Peyer's patch (tissue), 4 donors: ENCODE data around the gene FRMPD2. TPM values are rescaled to one million over a fixed set of nuclear protein-coding genes. Genes with fewer than 3 reads are reported as not detected.

ENCODE experiments used
- DNase-seq, 3 donors: peaks; one replicate each; pipeline ENCODE4 v3.0.0-alpha.2; 2017 to 2019
- H3K27ac ChIP-seq, 4 donors: fragments of 200-600 bp; sonication (generic); one replicate each; pipeline ENCODE4 v1.5.1; 2016 to 2019
- H3K27me3 ChIP-seq, 2 donors: fragments of 200-600 bp; sonication (generic); one replicate each; pipeline ENCODE4 v1.5.1; 2019
- H3K36me3 ChIP-seq, 3 donors: fragments of 200-600 bp; sonication (generic); one replicate each; pipeline ENCODE4 v1.5.1; 2016 to 2019
- H3K4me1 ChIP-seq, 4 donors: fragments of 200-600 bp; sonication (generic); one replicate each; pipeline ENCODE4 v1.5.1; 2016 to 2019
- H3K4me3 ChIP-seq, 4 donors: fragments of 200-600 bp; sonication (generic); 1 replicate in 3 of 4; 2 replicates in 1 of 4; pipeline ENCODE4 v1.5.1; 2016 to 2019; ENCODE audit warnings: mild to moderate bottlenecking in 1 of 4
- H3K9me3 ChIP-seq, 4 donors: fragments of 200-600 bp; sonication (generic); one replicate each; pipeline ENCODE4 v1.5.1; 2016 to 2019; ENCODE audit warnings: mild to moderate bottlenecking in 1 of 4
- POLR2A ChIP-seq, 2 donors: fragments of 450-650 bp; IDR thresholded peaks; one replicate each; pipeline ENCODE4 v1.5.1; 2017; ENCODE audit warnings: antibody characterized with exemption in 2 of 2, mild to moderate bottlenecking in 2 of 2, moderate library complexity in 2 of 2
- total RNA-seq, 4 donors: library from RNA; depleted of rRNA; stranded (reverse); fragments of >200 nt; gene quantifications; one replicate each; pipeline ENCODE4 v1.1.0, GENCODE V29; 2016
- TF ChIP-seq, protein P1 (sequence below), 6 experiments: fragments of 450-650 bp in 4 of 6; fragments of 200-600 bp in 2 of 6; sonication (generic) in 1 of 6; IDR thresholded peaks; one replicate each; pipeline ENCODE4 v1.5.1; 2017 to 2019; ENCODE audit warnings: antibody characterized with exemption in 6 of 6, mild to moderate bottlenecking in 3 of 6, moderate library complexity in 1 of 6

The FRMPD2 gene
- total RNA-seq, 4 donors from 2014 or later = not detected

DNA sequence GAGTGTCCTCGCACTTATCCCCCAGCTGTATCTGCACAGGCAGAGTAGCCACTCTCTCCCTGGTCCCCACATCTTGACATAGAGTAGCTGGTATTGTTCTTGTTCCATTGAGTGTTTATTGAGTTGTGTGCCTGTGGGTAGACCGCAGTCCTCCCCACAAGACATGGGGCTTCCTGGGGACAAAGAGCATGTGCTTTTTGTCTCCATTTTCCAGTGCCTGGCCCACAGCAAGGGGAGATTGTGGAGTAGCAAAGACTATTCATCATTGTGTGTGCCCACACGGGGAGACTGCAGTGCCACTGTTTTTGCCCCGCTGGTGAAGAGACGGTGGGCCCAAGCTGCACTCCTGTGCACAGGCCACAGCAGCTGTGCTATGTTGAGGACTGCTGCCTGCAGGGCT lies 63.5 kb downstream of the FRMPD2 start:
- Histone ChIP-seq H3K27ac (no peak overlapping the region), H3K4me1 (no peaks in the 10 kb centered on the region), H3K4me3 (no peak overlapping the region), H3K9me3 (no peaks in the 10 kb centered on the region), H3K36me3 (no peaks in the 10 kb centered on the region), H3K27me3 (no peaks in the 10 kb centered on the region)
- DNase-seq = no peak
- TF ChIP-seq POLR2A (IDR thresholded peaks at IDR 0.05) = no peak
- TF ChIP-seq, protein P1, sequence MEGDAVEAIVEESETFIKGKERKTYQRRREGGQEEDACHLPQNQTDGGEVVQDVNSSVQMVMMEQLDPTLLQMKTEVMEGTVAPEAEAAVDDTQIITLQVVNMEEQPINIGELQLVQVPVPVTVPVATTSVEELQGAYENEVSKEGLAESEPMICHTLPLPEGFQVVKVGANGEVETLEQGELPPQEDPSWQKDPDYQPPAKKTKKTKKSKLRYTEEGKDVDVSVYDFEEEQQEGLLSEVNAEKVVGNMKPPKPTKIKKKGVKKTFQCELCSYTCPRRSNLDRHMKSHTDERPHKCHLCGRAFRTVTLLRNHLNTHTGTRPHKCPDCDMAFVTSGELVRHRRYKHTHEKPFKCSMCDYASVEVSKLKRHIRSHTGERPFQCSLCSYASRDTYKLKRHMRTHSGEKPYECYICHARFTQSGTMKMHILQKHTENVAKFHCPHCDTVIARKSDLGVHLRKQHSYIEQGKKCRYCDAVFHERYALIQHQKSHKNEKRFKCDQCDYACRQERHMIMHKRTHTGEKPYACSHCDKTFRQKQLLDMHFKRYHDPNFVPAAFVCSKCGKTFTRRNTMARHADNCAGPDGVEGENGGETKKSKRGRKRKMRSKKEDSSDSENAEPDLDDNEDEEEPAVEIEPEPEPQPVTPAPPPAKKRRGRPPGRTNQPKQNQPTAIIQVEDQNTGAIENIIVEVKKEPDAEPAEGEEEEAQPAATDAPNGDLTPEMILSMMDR (IDR thresholded peaks at IDR 0.05) = no peak

DNA sequence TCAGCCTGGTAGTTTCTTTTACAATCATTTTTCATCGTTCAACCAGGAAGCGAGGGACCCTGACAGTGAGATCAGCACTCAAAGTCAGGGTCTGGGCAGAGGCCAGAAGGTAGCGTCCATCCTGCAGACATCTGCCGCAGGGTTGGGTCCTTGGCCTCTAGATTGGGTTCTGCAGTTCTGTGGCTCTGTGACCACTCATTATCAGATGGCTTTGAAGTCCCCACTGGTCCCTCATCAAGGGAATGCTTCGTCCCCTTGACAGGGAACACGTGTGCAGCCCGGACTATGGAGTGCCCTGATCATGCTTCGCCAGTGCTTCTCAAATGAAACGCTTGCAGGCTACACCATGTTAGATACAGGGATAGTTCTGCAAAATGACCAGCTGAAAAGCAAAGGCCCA lies 64.1 kb downstream of the FRMPD2 start:
- no peak for DNase-seq
- Histone ChIP-seq H3K9me3 (no peaks in the 10 kb centered on the region), H3K36me3 (no peaks in the 10 kb centered on the region), H3K27ac (no peak overlapping the region), H3K4me1 (no peaks in the 10 kb centered on the region), H3K27me3 (no peaks in the 10 kb centered on the region), H3K4me3 (no peak overlapping the region)
- TF ChIP-seq POLR2A (IDR thresholded peaks at IDR 0.05) = no peak

DNA sequence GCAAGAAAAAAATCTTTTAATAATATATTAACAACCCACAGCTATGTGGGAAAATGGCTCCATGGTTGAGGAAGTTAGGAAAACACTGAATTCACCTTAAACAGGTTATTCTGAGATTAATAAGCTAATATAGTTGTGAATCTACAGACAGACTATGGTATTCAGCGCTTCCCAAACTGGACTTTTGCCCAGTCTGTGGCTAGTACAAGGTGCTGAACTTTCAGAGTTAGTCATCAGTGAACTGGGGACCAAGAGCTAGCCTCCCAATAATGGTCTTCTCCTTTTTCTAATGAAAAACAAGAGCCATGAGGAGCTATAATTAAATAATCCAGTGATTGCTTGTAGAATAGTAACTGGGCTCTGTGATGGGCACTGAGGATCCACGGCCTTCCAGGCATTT lies 65.3 kb downstream of the FRMPD2 start:
- TF ChIP-seq, protein P1 (IDR thresholded peaks at IDR 0.05) = no peak
- TF ChIP-seq POLR2A (IDR thresholded peaks at IDR 0.05) = no peak
- no peak overlapping the region for H3K4me3 ChIP-seq
- H3K27me3 ChIP-seq = no peaks in the 10 kb centered on the region
- no peak overlapping the region for H3K27ac ChIP-seq
- no peak for DNase-seq
- no peaks in the 10 kb centered on the region for H3K36me3 ChIP-seq
- no peaks in the 10 kb centered on the region for H3K9me3 ChIP-seq
- H3K4me1 ChIP-seq = no peaks in the 10 kb centered on the region

DNA sequence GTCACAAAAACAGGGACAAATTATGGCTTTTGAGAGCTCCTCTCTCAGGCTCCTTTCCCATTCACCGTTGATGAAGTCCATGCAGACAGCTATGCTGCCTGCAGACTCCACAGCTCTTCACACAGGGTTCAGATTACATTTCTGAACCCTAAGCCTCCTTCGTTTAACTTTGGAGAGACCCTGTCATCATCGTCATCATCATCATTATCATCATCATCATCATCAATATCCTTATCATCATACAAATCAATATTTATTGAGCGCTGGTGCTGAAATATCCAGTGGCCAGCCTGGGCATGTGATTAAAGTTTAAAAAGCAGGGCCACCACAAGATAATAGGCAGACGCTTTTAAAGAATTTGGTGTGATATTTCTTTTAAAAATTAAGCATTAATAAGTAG lies 66.6 kb downstream of the FRMPD2 start:
- Histone ChIP-seq H3K4me3 (no peak overlapping the region), H3K4me1 (no peaks in the 10 kb centered on the region), H3K27ac (no peak overlapping the region), H3K27me3 (no peaks in the 10 kb centered on the region), H3K9me3 (no peaks in the 10 kb centered on the region), H3K36me3 (no peaks in the 10 kb centered on the region)
- no peak for DNase-seq
- TF ChIP-seq, protein P1 (IDR thresholded peaks at IDR 0.05) = no peak
- TF ChIP-seq POLR2A (IDR thresholded peaks at IDR 0.05) = no peak

DNA sequence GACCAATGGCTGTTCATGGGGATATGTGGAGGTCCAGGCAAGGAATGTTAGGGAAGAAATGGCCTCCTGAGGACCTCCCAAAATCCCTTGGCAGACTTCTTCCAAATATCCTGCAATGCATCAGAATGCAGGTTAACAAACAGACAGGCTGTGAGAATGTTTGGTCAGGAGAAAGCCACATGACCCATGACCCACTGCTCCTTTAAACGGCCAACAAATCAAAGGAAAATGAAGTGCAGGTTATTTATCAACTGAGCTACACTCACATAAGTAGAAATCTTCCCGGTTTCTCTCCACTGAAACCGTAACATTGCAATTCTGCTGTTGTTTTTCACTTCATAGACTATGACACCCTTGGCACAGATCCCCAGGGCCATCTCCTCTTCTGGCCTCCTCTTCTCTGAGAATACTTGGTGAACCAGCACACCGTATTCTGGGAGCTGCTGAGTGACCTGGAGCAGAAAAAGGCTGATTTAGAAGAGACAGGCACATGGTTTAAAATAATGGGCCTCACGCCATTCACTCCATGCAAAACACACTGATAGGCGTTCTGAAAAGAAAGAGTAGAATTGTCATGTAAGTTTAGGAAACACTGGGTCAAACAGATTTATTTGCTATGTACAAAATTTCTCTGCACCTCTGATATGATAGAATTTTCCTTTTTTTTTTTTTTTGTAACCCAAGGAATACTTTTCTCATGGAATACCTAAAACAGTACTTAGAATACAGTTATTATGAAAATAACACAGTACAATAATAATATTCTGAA lies 67.8 kb downstream of the FRMPD2 start:
- H3K36me3 ChIP-seq = no peaks in the 10 kb centered on the region
- H3K4me3 ChIP-seq = no peak overlapping the region
- H3K27me3 ChIP-seq = no peaks in the 10 kb centered on the region
- TF ChIP-seq, protein P1 (IDR thresholded peaks at IDR 0.05) = no peak
- no peak for TF ChIP-seq POLR2A (IDR thresholded peaks at IDR 0.05)
- H3K27ac ChIP-seq = no peak overlapping the region
- no peak for DNase-seq
- no peaks in the 10 kb centered on the region for H3K9me3 ChIP-seq
- H3K4me1 ChIP-seq = no peaks in the 10 kb centered on the region

DNA sequence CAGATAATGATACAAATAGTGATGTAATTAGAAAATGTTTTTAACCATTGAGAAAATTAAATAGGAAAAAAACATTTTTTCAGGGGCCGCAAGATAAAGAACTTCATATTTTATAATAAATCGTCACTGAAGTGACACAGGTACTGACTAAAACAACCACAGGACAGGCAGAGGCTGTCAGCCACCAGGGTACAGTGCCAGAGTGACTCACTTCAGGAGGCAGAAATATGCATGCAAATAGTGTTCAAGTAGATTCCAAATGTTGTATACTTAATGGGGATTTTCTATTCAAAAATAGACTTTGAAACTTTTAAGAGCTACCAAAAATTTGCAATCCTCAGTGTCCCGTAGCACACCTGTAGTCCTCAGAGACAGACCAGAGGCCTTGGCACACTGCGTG lies 68.6 kb downstream of the FRMPD2 start:
- no peak overlapping the region for H3K27ac ChIP-seq

More for the DNA sequence above, 68.6 kb downstream of the FRMPD2 start:
- TF ChIP-seq, protein P1 (IDR thresholded peaks at IDR 0.05) = no peak
- no peak for TF ChIP-seq POLR2A (IDR thresholded peaks at IDR 0.05)
- no peaks in the 10 kb centered on the region for H3K4me1 ChIP-seq
- H3K9me3 ChIP-seq = no peaks in the 10 kb centered on the region
- no peaks in the 10 kb centered on the region for H3K27me3 ChIP-seq
- DNase-seq = no peak
- H3K4me3 ChIP-seq = no peak overlapping the region
- no peaks in the 10 kb centered on the region for H3K36me3 ChIP-seq
